ENCODE data around the gene MTSS2.

MTSS2 gene

GRCh38 chr16:70685938-70686375 is at the start of gene MTSS2:
Gene MTSS2, minus strand, starts transcription at chr16:70686053. Its CDS starts 262 bp downstream, at chr16:70685791.
- peak; percentile 63 for DNase-seq

GRCh38 chr16:70735141-70735979 is 49.5 kb upstream of the MTSS2 start:
- DNase-seq, result no peak

- no peak for DNase-seq
These were observed 48.8 kb upstream of the MTSS2 start for GRCh38 chr16:70734522-70735095.

GRCh38 chr16:70730944-70731343 is 45.1 kb upstream of the MTSS2 start:
- DNase-seq, result no peak

- DNase-seq, result no peak
These were observed 44.2 kb upstream of the MTSS2 start for GRCh38 chr16:70730031-70730430.

GRCh38 chr16:70729292-70729691 is 43.4 kb upstream of the MTSS2 start:
- no peak for DNase-seq

GRCh38 chr16:70728150-70728549 is 42.3 kb upstream of the MTSS2 start:
- DNase-seq, result no peak

GRCh38 chr16:70726892-70727361 is 41.1 kb upstream of the MTSS2 start:
- no peak for DNase-seq

GRCh38 chr16:70725912-70726828 is 40.3 kb upstream of the MTSS2 start:
- no peak for DNase-seq

- no peak for DNase-seq
These were observed 39.4 kb upstream of the MTSS2 start for GRCh38 chr16:70725024-70725911.

- no peak for DNase-seq
These were observed 38.5 kb upstream of the MTSS2 start for GRCh38 chr16:70724146-70725023.

- DNase-seq, result no peak
These were observed 37.9 kb upstream of the MTSS2 start for GRCh38 chr16:70723740-70724145.

GRCh38 chr16:70721202-70721963 is 35.5 kb upstream of the MTSS2 start:
- DNase-seq, result no peak

- DNase-seq, result no peak
These were observed 34.8 kb upstream of the MTSS2 start for GRCh38 chr16:70720425-70721201.

GRCh38 chr16:70717065-70717464 is 31.2 kb upstream of the MTSS2 start:
- no peak for DNase-seq

GRCh38 chr16:70715860-70716357 is 30.1 kb upstream of the MTSS2 start:
- DNase-seq, result no peak

GRCh38 chr16:70715055-70715858 is 29.4 kb upstream of the MTSS2 start:
- no peak for DNase-seq

GRCh38 chr16:70714581-70715054 is 28.8 kb upstream of the MTSS2 start:
- no peak for DNase-seq

All from NCI-H1105 treated with DMSO at 0.1 percent for 48 hours (cell line).